H9 (cell line): ENCODE data around the gene GLDC. TPM values are rescaled to one million over a fixed set of nuclear protein-coding genes. Genes with fewer than 3 reads are reported as not detected.

Experiments used
- DNase-seq: peaks from one replicate; pipeline ENCODE4 v3.0.0-alpha.2; 2017
- H2AFZ ChIP-seq: one replicate; pipeline ENCODE4 v1.6.1; 2013; ENCODE audit warnings: mild to moderate bottlenecking, low read length, control low read depth, moderate library complexity
- H2AK5ac ChIP-seq: 2 replicates; pipeline ENCODE4 v1.6.1; 2013; ENCODE audit warnings: low read length, control low read depth, mixed read lengths; ENCODE audit not compliant: insufficient read length
- H2BK120ac ChIP-seq: one replicate; pipeline ENCODE4 v1.6.1; 2013; ENCODE audit warnings: low read depth, mild to moderate bottlenecking, low read length, control low read depth, inconsistent platforms; ENCODE audit not compliant: poor library complexity, severe bottlenecking
- H2BK12ac ChIP-seq: 2 replicates; pipeline ENCODE4 v1.6.1; 2013; ENCODE audit warnings: low read length, control low read depth, mixed read lengths, low read depth; ENCODE audit not compliant: insufficient read length
- H2BK15ac ChIP-seq: 2 replicates; pipeline ENCODE4 v1.6.1; 2013; ENCODE audit warnings: low read depth, low read length, control low read depth
- H2BK20ac ChIP-seq: one replicate; pipeline ENCODE4 v1.6.1; 2013; ENCODE audit warnings: low read depth, mild to moderate bottlenecking, low read length, control low read depth, inconsistent platforms; ENCODE audit not compliant: poor library complexity, severe bottlenecking
- H2BK5ac ChIP-seq: 2 replicates; pipeline ENCODE4 v1.6.1; 2013; ENCODE audit warnings: low read length, control low read depth, mixed read lengths; ENCODE audit not compliant: insufficient read length
- H3K14ac ChIP-seq: 2 replicates; pipeline ENCODE4 v1.6.1; 2013; ENCODE audit warnings: low read length, control low read depth; ENCODE audit not compliant: insufficient read depth
- H3K18ac ChIP-seq: 2 replicates; pipeline ENCODE4 v1.6.1; 2013; ENCODE audit warnings: low read depth, mild to moderate bottlenecking, mixed read lengths, low read length, control low read depth; ENCODE audit not compliant: insufficient read length
- H3K23ac ChIP-seq: 2 replicates; pipeline ENCODE4 v1.6.1; 2013; ENCODE audit warnings: low read length, control low read depth, mixed read lengths, low read depth; ENCODE audit not compliant: insufficient read length
- H3K23me2 ChIP-seq: 2 replicates; pipeline ENCODE4 v1.6.1; 2013; ENCODE audit warnings: low read depth, mild to moderate bottlenecking, mixed read lengths, low read length, control low read depth; ENCODE audit not compliant: insufficient read length, poor library complexity, severe bottlenecking
- H3K27ac ChIP-seq: 2 replicates; pipeline ENCODE4 v1.5.1; 2013; ENCODE audit warnings: low read length, control low read depth, mixed read lengths, low read depth; ENCODE audit not compliant: insufficient read length
- H3K27me3 ChIP-seq: 2 replicates; pipeline ENCODE4 v1.6.1; 2013; ENCODE audit warnings: low read length, control low read depth, inconsistent platforms; ENCODE audit not compliant: insufficient read depth
- H3K4ac ChIP-seq: 2 replicates; pipeline ENCODE4 v1.6.1; 2013; ENCODE audit warnings: low read depth, mild to moderate bottlenecking, control low read depth, inconsistent platforms, low read length, moderate library complexity
- H3K4me1 ChIP-seq: 2 replicates; pipeline ENCODE4 v1.6.1; 2013; ENCODE audit warnings: low read length, control low read depth, inconsistent platforms; ENCODE audit not compliant: insufficient read depth
- H3K4me2 ChIP-seq: 2 replicates; pipeline ENCODE4 v1.6.1; 2013; ENCODE audit warnings: low read length, control low read depth, mixed read lengths; ENCODE audit not compliant: insufficient read length, insufficient read depth
- H3K56ac ChIP-seq: 2 replicates; pipeline ENCODE4 v1.6.1; 2013; ENCODE audit warnings: low read depth, mild to moderate bottlenecking, mixed read lengths, low read length, control low read depth; ENCODE audit not compliant: insufficient read length
- H3K79me1 ChIP-seq: 2 replicates; pipeline ENCODE4 v1.6.1; 2013; ENCODE audit warnings: low read depth, mild to moderate bottlenecking, moderate library complexity, low read length, control low read depth, inconsistent platforms; ENCODE audit not compliant: insufficient read depth, poor library complexity, severe bottlenecking
- H3K79me2 ChIP-seq: 2 replicates; pipeline ENCODE4 v1.6.1; 2013; ENCODE audit warnings: low read length, control low read depth, inconsistent platforms; ENCODE audit not compliant: insufficient read depth
- H3K9ac ChIP-seq: 2 replicates; pipeline ENCODE4 v1.6.1; 2013; ENCODE audit warnings: low read length, control low read depth, mixed read lengths; ENCODE audit not compliant: insufficient read length; ENCODE audit errors: extremely low read depth
- H3K9me3 ChIP-seq: one replicate; pipeline ENCODE4 v1.6.1; 2013; ENCODE audit warnings: low read depth, low read length, inconsistent platforms; ENCODE audit not compliant: control insufficient read depth
- H3T11ph ChIP-seq: one replicate; pipeline ENCODE4 v1.6.1; 2013; ENCODE audit warnings: mild to moderate bottlenecking, low read length, control low read depth, inconsistent platforms
- H4K20me1 ChIP-seq: one replicate; pipeline ENCODE4 v1.6.1; 2013; ENCODE audit not compliant: control insufficient read depth, insufficient read length, insufficient read depth
- H4K5ac ChIP-seq: 2 replicates; pipeline ENCODE4 v1.6.1; 2013; ENCODE audit warnings: low read depth, mild to moderate bottlenecking, mixed read lengths, low read length, control low read depth; ENCODE audit not compliant: insufficient read length
- H4K8ac ChIP-seq: replicated peaks from 2 replicates; pipeline ENCODE4 v1.6.1; 2013; ENCODE audit warnings: low read length, control low read depth, mixed read lengths, low read depth; ENCODE audit not compliant: insufficient read length
- H4K91ac ChIP-seq: 2 replicates; pipeline ENCODE4 v1.6.1; 2013; ENCODE audit warnings: low read depth, mild to moderate bottlenecking, moderate library complexity, mixed read lengths, low read length, control low read depth; ENCODE audit not compliant: insufficient read length
- H3K27ac Mint-ChIP-seq, 3 experiments: 2 replicates in 2 of 3; 3 replicates in 1 of 3; pipeline ENCODE4 v1.8.0; 2020 to 2021; ENCODE audit warnings: mixed read lengths in 3 of 3, mild to moderate bottlenecking in 1 of 3, moderate library complexity in 1 of 3
- H3K27me3 Mint-ChIP-seq: 2 replicates; pipeline ENCODE4 v1.8.0; 2021; ENCODE audit warnings: low read depth, mild to moderate bottlenecking, moderate library complexity, mixed read lengths
- H3K36me3 Mint-ChIP-seq, 3 experiments: 2 replicates in 2 of 3; 3 replicates in 1 of 3; pipeline ENCODE4 v1.8.0; 2020 to 2021; ENCODE audit warnings: low read depth in 3 of 3, mixed read lengths in 3 of 3; ENCODE audit not compliant: insufficient read depth in 1 of 3
- H3K4me1 Mint-ChIP-seq, 2 experiments: 2 replicates each; pipeline ENCODE4 v1.8.0; 2020; ENCODE audit warnings: mixed read lengths in 2 of 2
- H3K4me3 Mint-ChIP-seq, 2 experiments: 2 replicates in 1 of 2; 3 replicates in 1 of 2; pipeline ENCODE4 v1.8.0; 2020 to 2021; ENCODE audit warnings: mild to moderate bottlenecking in 2 of 2, mixed read lengths in 2 of 2, moderate library complexity in 1 of 2
- H3K9me3 Mint-ChIP-seq, 2 experiments: 2 replicates in 1 of 2; 3 replicates in 1 of 2; pipeline ENCODE4 v1.8.0; 2020; ENCODE audit warnings: mild to moderate bottlenecking in 2 of 2, mixed read lengths in 2 of 2, moderate library complexity in 1 of 2
- CTCF ChIP-seq: fragments of 200-600 bp; sonication (generic); conservative IDR thresholded peaks from 3 replicates; pipeline ENCODE4 v1.8.0; 2021; ENCODE audit warnings: antibody characterized with exemption, mild to moderate bottlenecking
- WGBS: extraction: QIAGEN DNeasy Blood & Tissue Kit; methylation state at CpG from one replicate; pipeline ENCODE4 v1.1.7; 2013; ENCODE audit warnings: missing lambda C conversion rate, low lambda C conversion rate, mixed read lengths; ENCODE audit not compliant: insufficient read length; ENCODE audit errors: extremely low coverage; 5-methylcytosine and 5-hydroxymethylcytosine counted together
- total RNA-seq: library from RNA; stranded (reverse); gene quantifications from 2 replicates; pipeline ENCODE4 v1.2.1, GENCODE V29; 2021

Gene GLDC
- total RNA-seq, 1 experiment from 2014 or later = 74.4 TPM

- no peaks in the 10 kb centered on the region; the same call in 1 of the 2 replicates for H3K4me1 ChIP-seq
- H2AFZ ChIP-seq = no peak overlapping the region
- no peaks in the 10 kb centered on the region for H3K79me2 ChIP-seq
- H3K27ac ChIP-seq = no peak overlapping the region
- H3K9me3 ChIP-seq = no peaks in the 10 kb centered on the region
- no peak overlapping the region for H2BK20ac ChIP-seq
- no peaks in the 10 kb centered on the region for H3K79me1 ChIP-seq
- peaks cover 14 to 24% of the 10 kb centered on the region in 2 experiments for H3K4me1 Mint-ChIP-seq
- H2AK5ac ChIP-seq = no peak overlapping the region
- no peak overlapping the region for H3T11ph ChIP-seq
- H3K27me3 Mint-ChIP-seq = no peaks in the 10 kb centered on the region
- peak overlapping the region; percentile 56 for H3K56ac ChIP-seq
- H4K20me1 ChIP-seq = no peaks in the 10 kb centered on the region
- no peak overlapping the region for H4K91ac ChIP-seq
- H2BK120ac ChIP-seq = no peak overlapping the region
- H2BK15ac ChIP-seq = no peak overlapping the region
- no peak overlapping the region for H3K14ac ChIP-seq
- H2BK12ac ChIP-seq = no peak overlapping the region
- TF ChIP-seq CTCF = no peak
- no peaks in the 10 kb centered on the region for H3K9me3 Mint-ChIP-seq
- peaks cover 39 to 72% (median 54%) of the 10 kb centered on the region in 3 experiments for H3K36me3 Mint-ChIP-seq
- no peak overlapping the region for H3K9ac ChIP-seq
- no peak overlapping the region for H2BK5ac ChIP-seq
- H3K4ac ChIP-seq = no peak overlapping the region
- no peaks in the 10 kb centered on the region for H3K23me2 ChIP-seq
- no peak overlapping the region for H4K5ac ChIP-seq
- DNase-seq = no peak
- no peak overlapping the region; a peak in 1 of 5 replicates for H3K4me3 Mint-ChIP-seq
- no peak overlapping the region for H4K8ac ChIP-seq
- no peak overlapping the region for H3K23ac ChIP-seq
- WGBS = no CpG with 5 or more reads among the region's 9 CpGs
- H3K18ac ChIP-seq = no peak overlapping the region
- no peaks in the 10 kb centered on the region; the same call in 1 of the 2 replicates for H3K27me3 ChIP-seq
- H3K27ac Mint-ChIP-seq = peak overlapping the region; percentile 6 to 75 (median 61); a peak in 5 of 7 replicates
- H3K4me2 ChIP-seq = no peak overlapping the region
These were observed 87.5 kb downstream of the GLDC start for GRCh38 chr9:6557883-6558616.
